ENCODE data around the gene ORAI1. TPM values are rescaled to one million over a fixed set of nuclear protein-coding genes. Genes with fewer than 3 reads are reported as not detected.

Gene ORAI1
- total RNA-seq, 4 donors from 2014 or later, result 7.5 to 9.1 (median 8.2) TPM

- in situ Hi-C loops (cut with MboI; ENCODE audit: low pct_ligation_motif_present in 1 of 4, low pct_unique_long_range_greater_than_20kb in 1 of 4, low sequenced_read_pairs in 3 of 4) (loop anchor here in 1 of 4 donors (10.0 kb wide), 1 partner anchor 46 kb away; the partner anchor contains the start of gene ORAI1), intact Hi-C loops (cut with DNase I; ENCODE audit: low total_unique reads) (no loop called here)
- Histone ChIP-seq H3K4me1 (peaks cover 18 to 74% (median 42%) of the 10 kb centered on the region in 4 donors), H3K36me3 (no peaks in the 10 kb centered on the region), H3K9me3 (no peaks in the 10 kb centered on the region), H3K4me3 (peak overlapping the region; percentile 59 to 80 (median 64)), H3K27ac (peak overlapping the region; percentile 88 to 90 (median 89)), H3K27me3 (no peaks in the 10 kb centered on the region)
- TF ChIP-seq POLR2A (IDR thresholded peaks at IDR 0.05) (no peak), EP300 (IDR thresholded peaks at IDR 0.05; ENCODE audit: low read depth) (no peak), POLR2AphosphoS5 (IDR thresholded peaks at IDR 0.05) (no peak), CTCF (IDR thresholded peaks at IDR 0.05) (no peak)
- 31% methylated on average over 53 of the region's 77 CpGs; no CpG with 5 or more reads in 1 of the 2 donors for WGBS, 2 donors (ENCODE audit: low coverage in 1 of 2)
- peak; percentile 19 for DNase-seq
Measured at GRCh38 chr12:121578230-121579189, 47.8 kb upstream of the ORAI1 start.

- H3K27me3 ChIP-seq, result no peaks in the 10 kb centered on the region
- intact Hi-C loops (cut with DNase I; ENCODE audit: low total_unique reads) (no loop called here), in situ Hi-C loops (cut with MboI; ENCODE audit: low pct_ligation_motif_present in 1 of 4, low pct_unique_long_range_greater_than_20kb in 1 of 4, low sequenced_read_pairs in 3 of 4) (loop anchor here in 1 of 4 donors (10.0 kb wide), 1 partner anchor 46 kb away; the partner anchor contains the start of gene ORAI1)
- WGBS, 2 donors (ENCODE audit: low coverage in 1 of 2), result 0 to 2% methylated on average over 11 to 53 of the region's 53 CpGs
- H3K36me3 ChIP-seq, result no peaks in the 10 kb centered on the region
- H3K27ac ChIP-seq, result peak overlapping the region; percentile 88 to 90 (median 89)
- H3K4me1 ChIP-seq, result peaks cover 18 to 73% (median 40%) of the 10 kb centered on the region in 4 donors
- no peaks in the 10 kb centered on the region for H3K9me3 ChIP-seq
- peak overlapping the region; percentile 59 to 80 (median 64) for H3K4me3 ChIP-seq
- peak; percentile 54 for DNase-seq
- TF ChIP-seq POLR2A (IDR thresholded peaks at IDR 0.05) (no peak), CTCF (IDR thresholded peaks at IDR 0.05) (no peak), POLR2AphosphoS5 (IDR thresholded peaks at IDR 0.05) (no peak), EP300 (IDR thresholded peaks at IDR 0.05; ENCODE audit: low read depth) (no peak)
Measured at GRCh38 chr12:121579190-121579791, 47.0 kb upstream of the ORAI1 start.

- 0% methylated on average over 11 to 22 of the region's 54 CpGs for WGBS, 2 donors (ENCODE audit: low coverage in 1 of 2)
- H3K4me1 ChIP-seq, result peaks cover 18 to 64% (median 39%) of the 10 kb centered on the region in 4 donors
- DNase-seq, result peak; percentile 84
- TF ChIP-seq CTCF (IDR thresholded peaks at IDR 0.05) (no peak), POLR2AphosphoS5 (IDR thresholded peaks at IDR 0.05) (peak in 1 of 3 donors; percentile 51)
- peak overlapping the region; percentile 88 to 90 (median 89) for H3K27ac ChIP-seq
- no peaks in the 10 kb centered on the region for H3K9me3 ChIP-seq
- intact Hi-C loops (cut with DNase I; ENCODE audit: low total_unique reads) (no loop called here), in situ Hi-C loops (cut with MboI; ENCODE audit: low pct_ligation_motif_present in 1 of 4, low pct_unique_long_range_greater_than_20kb in 1 of 4, low sequenced_read_pairs in 3 of 4) (loop anchor here in 1 of 4 donors (10.0 kb wide), 1 partner anchor 45 kb away; the partner anchor contains the start of gene ORAI1)
- no peaks in the 10 kb centered on the region for H3K36me3 ChIP-seq
- no peaks in the 10 kb centered on the region for H3K27me3 ChIP-seq
- peak overlapping the region; percentile 59 to 80 (median 64) for H3K4me3 ChIP-seq
Measured at GRCh38 chr12:121579981-121580868, 46.1 kb upstream of the ORAI1 start.
